ENCODE measurements around the gene COBL. TPM values are rescaled to one million over a fixed set of nuclear protein-coding genes. Genes with fewer than 3 reads are reported as not detected.

The COBL gene
- total RNA-seq, 4 donors from 2014 or later = 14.3 to 19.3 (median 15.9) TPM

DNA sequence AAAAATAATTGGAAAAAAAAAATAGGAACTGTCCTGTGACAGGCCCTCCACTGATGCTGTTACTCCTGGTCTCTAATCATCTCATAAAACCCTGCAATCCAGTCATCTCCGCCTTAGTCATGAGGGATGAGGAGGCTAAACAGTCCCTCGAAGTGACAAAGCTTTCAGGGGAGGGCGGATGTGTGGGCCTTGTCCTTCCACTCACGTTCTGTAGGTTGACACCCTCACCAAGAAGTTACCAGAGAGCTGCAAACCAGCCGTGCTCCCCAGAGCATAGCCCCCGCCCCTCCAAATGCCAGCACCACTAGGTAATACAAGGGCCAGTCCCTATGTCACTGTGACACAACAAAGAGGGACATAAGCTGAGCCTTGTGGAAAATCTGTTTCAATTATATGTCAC, 11.9 kb downstream of the COBL start:
- Histone ChIP-seq H3K36me3 (no peaks in the 10 kb centered on the region), H3K9me3 (no peaks in the 10 kb centered on the region), H3K4me3 (replicated peaks in 1 of 3) (no peak overlapping the region), H3K4me1 (peaks cover 7 to 15% of the 10 kb centered on the region in 2 donors), H3K27me3 (no peaks in the 10 kb centered on the region), H3K27ac (no peak overlapping the region)
- intact Hi-C loops (cut with DNase I) = no loop called here
- TF ChIP-seq POLR2A (IDR thresholded peaks at IDR 0.05) = no peak
- TF ChIP-seq, protein P1, sequence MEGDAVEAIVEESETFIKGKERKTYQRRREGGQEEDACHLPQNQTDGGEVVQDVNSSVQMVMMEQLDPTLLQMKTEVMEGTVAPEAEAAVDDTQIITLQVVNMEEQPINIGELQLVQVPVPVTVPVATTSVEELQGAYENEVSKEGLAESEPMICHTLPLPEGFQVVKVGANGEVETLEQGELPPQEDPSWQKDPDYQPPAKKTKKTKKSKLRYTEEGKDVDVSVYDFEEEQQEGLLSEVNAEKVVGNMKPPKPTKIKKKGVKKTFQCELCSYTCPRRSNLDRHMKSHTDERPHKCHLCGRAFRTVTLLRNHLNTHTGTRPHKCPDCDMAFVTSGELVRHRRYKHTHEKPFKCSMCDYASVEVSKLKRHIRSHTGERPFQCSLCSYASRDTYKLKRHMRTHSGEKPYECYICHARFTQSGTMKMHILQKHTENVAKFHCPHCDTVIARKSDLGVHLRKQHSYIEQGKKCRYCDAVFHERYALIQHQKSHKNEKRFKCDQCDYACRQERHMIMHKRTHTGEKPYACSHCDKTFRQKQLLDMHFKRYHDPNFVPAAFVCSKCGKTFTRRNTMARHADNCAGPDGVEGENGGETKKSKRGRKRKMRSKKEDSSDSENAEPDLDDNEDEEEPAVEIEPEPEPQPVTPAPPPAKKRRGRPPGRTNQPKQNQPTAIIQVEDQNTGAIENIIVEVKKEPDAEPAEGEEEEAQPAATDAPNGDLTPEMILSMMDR (IDR thresholded peaks at IDR 0.05) = no peak
- 79 to 90% methylated on average over 6 of the region's 6 CpGs for WGBS, 2 donors
- DNase-seq = no peak

DNA sequence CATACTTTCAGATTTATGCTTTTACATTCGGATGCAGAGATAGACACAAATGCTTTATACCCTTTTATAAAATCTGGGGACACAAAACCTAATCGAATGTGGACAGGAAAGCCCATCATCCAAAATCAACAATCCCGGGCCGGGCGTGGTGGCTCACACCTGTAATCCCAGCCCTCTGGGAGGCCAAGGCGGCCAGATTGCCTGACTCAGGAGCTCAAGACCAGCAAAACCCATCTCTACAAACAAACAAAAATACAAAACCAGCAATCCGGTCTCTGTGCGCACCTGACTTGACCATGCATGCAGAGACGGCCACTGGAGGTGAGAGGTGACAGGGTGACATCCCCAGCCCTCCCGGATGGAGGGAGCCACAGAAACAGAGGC, 13.5 kb downstream of the COBL start:
- 74 to 85% methylated on average over 10 of the region's 10 CpGs for WGBS, 2 donors
- TF ChIP-seq, protein P1 (IDR thresholded peaks at IDR 0.05) = no peak
- TF ChIP-seq POLR2A (IDR thresholded peaks at IDR 0.05) = no peak
- H3K4me3 ChIP-seq (replicated peaks in 1 of 3) = no peak overlapping the region
- no peaks in the 10 kb centered on the region for H3K36me3 ChIP-seq
- DNase-seq = no peak
- H3K27me3 ChIP-seq = no peaks in the 10 kb centered on the region
- H3K4me1 ChIP-seq = peaks cover 6 to 8% of the 10 kb centered on the region in 2 donors
- H3K27ac ChIP-seq = no peak overlapping the region
- H3K9me3 ChIP-seq = no peaks in the 10 kb centered on the region
- intact Hi-C loops (cut with DNase I) = no loop called here

DNA sequence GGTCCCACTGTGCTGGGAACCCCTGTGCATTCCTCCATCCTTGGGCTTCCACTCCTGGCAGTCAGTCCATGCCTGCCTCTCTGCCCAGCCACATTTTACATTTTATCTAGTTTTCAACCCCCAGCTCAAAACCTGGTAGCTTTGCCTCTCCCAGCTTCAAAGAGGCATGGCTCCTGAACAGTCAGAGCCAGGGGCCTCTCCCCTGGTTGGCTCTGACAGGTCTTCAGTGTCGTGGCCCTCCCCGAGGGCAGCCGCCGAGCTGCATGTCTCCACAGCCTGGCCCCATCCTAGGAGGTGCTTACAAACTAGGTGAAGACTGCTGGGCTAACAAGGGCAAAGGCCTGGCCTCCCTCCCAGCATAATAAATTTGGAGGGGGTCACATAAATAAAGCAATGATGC, 14.8 kb downstream of the COBL start:
- H3K27me3 ChIP-seq = no peaks in the 10 kb centered on the region
- H3K9me3 ChIP-seq = no peaks in the 10 kb centered on the region
- DNase-seq = no peak
- WGBS, 2 donors = 93 to 95% methylated on average over 4 of the region's 4 CpGs
- no peak overlapping the region for H3K4me3 ChIP-seq (replicated peaks in 1 of 3)
- H3K4me1 ChIP-seq = peaks cover 6% of the 10 kb centered on the region in 2 donors
- H3K27ac ChIP-seq = no peak overlapping the region
- TF ChIP-seq, protein P1 (IDR thresholded peaks at IDR 0.05) = no peak
- TF ChIP-seq POLR2A (IDR thresholded peaks at IDR 0.05) = no peak
- no peaks in the 10 kb centered on the region for H3K36me3 ChIP-seq
- intact Hi-C loops (cut with DNase I) = no loop called here

DNA sequence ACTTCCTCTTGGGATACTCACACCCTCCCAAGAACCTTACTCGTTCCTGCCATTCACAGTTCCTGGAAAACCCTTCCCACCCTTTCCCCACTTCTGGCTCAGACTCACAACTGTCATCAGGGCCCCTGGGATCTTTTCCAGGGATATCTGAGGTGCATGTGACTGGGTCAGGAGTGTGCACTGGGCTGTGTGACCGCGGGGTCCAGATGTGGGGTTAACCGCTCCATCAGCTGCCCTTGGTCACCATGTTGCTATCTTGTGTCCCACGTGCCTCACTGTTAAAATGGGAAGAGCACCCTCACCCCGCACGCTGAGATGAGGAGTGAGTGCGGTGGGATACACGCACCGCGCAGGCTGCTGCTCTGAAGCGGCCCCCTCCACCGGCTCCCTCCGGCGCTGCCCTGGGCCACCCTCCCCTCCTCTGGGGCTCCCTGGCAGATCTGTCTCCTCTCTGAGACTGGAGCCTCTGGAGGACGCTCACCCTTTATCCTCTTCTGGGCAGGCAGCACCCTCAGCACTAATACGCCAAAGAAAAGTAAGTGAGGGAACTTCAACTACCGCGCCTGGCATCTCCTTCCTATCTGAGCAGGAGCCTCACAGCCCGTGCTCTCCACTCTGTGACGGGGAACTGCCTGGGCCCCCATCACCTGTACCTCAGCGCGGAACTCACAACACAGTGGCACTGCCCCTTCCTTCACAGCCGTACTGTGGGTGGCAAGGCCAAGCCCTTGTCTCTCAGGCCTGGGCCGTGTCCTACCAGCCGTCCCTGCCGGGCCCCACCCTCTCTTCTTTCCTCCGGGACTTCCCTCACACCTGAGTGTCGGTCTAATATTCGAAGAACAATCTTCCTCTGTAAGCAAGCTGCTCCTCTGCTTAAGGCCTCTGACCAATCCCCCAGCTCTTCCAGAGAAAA, 15.6 kb downstream of the COBL start:
- intact Hi-C loops (cut with DNase I) = no loop called here
- Histone ChIP-seq H3K9me3 (no peaks in the 10 kb centered on the region), H3K36me3 (no peaks in the 10 kb centered on the region), H3K4me1 (peaks cover 6% of the 10 kb centered on the region in 2 donors), H3K27me3 (no peaks in the 10 kb centered on the region), H3K27ac (no peak overlapping the region), H3K4me3 (replicated peaks in 1 of 3) (no peak overlapping the region)
- TF ChIP-seq, protein P1 (IDR thresholded peaks at IDR 0.05) = no peak
- TF ChIP-seq POLR2A (IDR thresholded peaks at IDR 0.05) = no peak
- 94 to 95% methylated on average over 22 to 30 of the region's 30 CpGs for WGBS, 2 donors
- DNase-seq = no peak

DNA sequence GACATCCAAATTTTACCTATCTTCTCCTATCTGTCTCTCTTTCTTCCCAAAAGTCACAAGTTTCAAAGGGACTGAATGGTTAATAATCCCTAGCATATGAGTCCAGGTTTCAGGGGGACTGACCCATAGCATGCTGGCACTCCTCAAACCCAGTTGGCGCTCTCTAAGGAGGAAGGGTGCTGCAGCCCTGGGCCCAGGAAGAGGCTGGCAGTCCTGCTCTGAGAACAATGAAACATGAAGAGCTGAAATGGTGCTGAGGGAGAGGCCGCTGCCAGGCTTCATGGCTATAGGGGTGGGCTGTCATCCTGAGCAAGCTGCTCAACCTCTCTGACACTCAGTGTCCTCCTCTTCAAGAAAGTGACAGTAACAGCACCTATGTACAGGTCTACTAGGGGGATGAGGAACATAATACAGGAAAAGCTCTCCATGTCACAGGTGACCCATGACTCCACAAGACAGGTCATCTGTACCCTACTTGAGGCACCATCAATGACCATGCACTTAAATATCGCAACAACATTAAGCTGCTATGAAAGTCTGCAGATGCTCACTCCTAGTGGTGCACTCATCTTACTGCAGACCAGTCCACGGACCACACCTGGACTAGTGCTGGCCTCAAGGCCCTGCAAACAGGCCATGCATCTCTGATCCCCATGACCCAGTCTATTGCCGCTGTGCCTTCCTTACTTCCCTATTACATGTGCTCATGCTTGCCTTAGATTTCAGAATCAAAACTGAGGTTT, 17.0 kb downstream of the COBL start:
- H3K4me3 ChIP-seq (replicated peaks in 1 of 3) = no peak overlapping the region
- H3K4me1 ChIP-seq = peaks cover 6 to 13% of the 10 kb centered on the region in 2 donors
- H3K36me3 ChIP-seq = no peaks in the 10 kb centered on the region
- DNase-seq = no peak
- 92 to 96% methylated on average over 5 of the region's 5 CpGs for WGBS, 2 donors
- H3K9me3 ChIP-seq = no peaks in the 10 kb centered on the region
- no peaks in the 10 kb centered on the region for H3K27me3 ChIP-seq
- H3K27ac ChIP-seq = no peak overlapping the region
- no peak for TF ChIP-seq POLR2A (IDR thresholded peaks at IDR 0.05)
- TF ChIP-seq, protein P1 (IDR thresholded peaks at IDR 0.05) = no peak
- intact Hi-C loops (cut with DNase I) = no loop called here
